Natural killer cell (primary cell): Measurements from ENCODE around the gene KLHL3. TPM values are rescaled to one million over a fixed set of nuclear protein-coding genes. Genes with fewer than 3 reads are reported as not detected.

Source experiments
- ATAC-seq, 3 donors: fragments of 150-1000 bp in 2 of 3; fragments of 200-7000 bp in 1 of 3; cut with Tn5 transposase; 1 replicate in 1 of 3; 2 replicates in 2 of 3; pipeline ENCODE4 v1.10.0; 2021; ENCODE audit warnings: mild to moderate bottlenecking in 2 of 3, moderate library complexity in 2 of 3
- DNase-seq, 2 donors: peaks; one replicate each; pipeline versions ENCODE4 v3.0.0 to v3.0.0-alpha.2; 2013 to 2021; ENCODE audit warnings: mixed read lengths in 1 of 2
- H3K27ac ChIP-seq: one replicate; pipeline ENCODE4 v1.5.1; 2013; ENCODE audit warnings: mild to moderate bottlenecking, low read length
- H3K27me3 ChIP-seq: one replicate; pipeline ENCODE4 v1.6.1; 2013; ENCODE audit warnings: low read length; ENCODE audit not compliant: control insufficient read depth, insufficient read depth
- H3K36me3 ChIP-seq: one replicate; pipeline ENCODE4 v1.6.1; 2013; ENCODE audit warnings: low read length; ENCODE audit not compliant: control insufficient read depth, insufficient read depth
- H3K4me1 ChIP-seq: one replicate; pipeline ENCODE4 v1.6.1; 2013; ENCODE audit warnings: low read length; ENCODE audit not compliant: control insufficient read depth, insufficient read depth
- H3K4me3 ChIP-seq: one replicate; pipeline ENCODE4 v1.5.1; 2013; ENCODE audit warnings: low read length
- H3K9me3 ChIP-seq: one replicate; pipeline ENCODE4 v1.6.1; 2013; ENCODE audit warnings: low read length; ENCODE audit not compliant: control insufficient read depth, insufficient read depth
- H3K27ac Mint-ChIP-seq, 2 donors: one replicate each; pipeline ENCODE4 v1.8.0; 2022; ENCODE audit warnings: mild to moderate bottlenecking in 2 of 2, mixed read lengths in 2 of 2, moderate library complexity in 1 of 2
- H3K27me3 Mint-ChIP-seq, 2 donors: one replicate each; pipeline ENCODE4 v1.8.0; 2022; ENCODE audit warnings: low read depth in 2 of 2, mixed read lengths in 2 of 2
- H3K36me3 Mint-ChIP-seq: one replicate; pipeline ENCODE4 v1.8.0; 2022; ENCODE audit warnings: mixed read lengths
- H3K4me1 Mint-ChIP-seq, 2 donors: one replicate each; pipeline ENCODE4 v1.8.0; 2022; ENCODE audit warnings: mixed read lengths in 2 of 2
- H3K4me3 Mint-ChIP-seq: one replicate; pipeline ENCODE4 v1.8.0; 2022; ENCODE audit warnings: mild to moderate bottlenecking, moderate library complexity, mixed read lengths
- H3K9me3 Mint-ChIP-seq, 2 donors: one replicate each; pipeline ENCODE4 v1.8.0; 2022; ENCODE audit warnings: mixed read lengths in 2 of 2
- CTCF ChIP-seq: fragments of 200-600 bp; IDR thresholded peaks from one replicate; pipeline ENCODE4 v1.8.0; 2022; ENCODE audit warnings: antibody characterized with exemption
- WGBS: methylation state at CpG from one replicate; pipeline ENCODE4 v1.1.7; 2013; ENCODE audit warnings: missing lambda C conversion rate; ENCODE audit not compliant: insufficient coverage; 5-methylcytosine and 5-hydroxymethylcytosine counted together
- intact Hi-C: fragments of 100-400 bp; cut with micrococcal nuclease; formaldehyde crosslinking; loops from one replicate; pipeline ENCODE4 v1.14.2; 2022
- total RNA-seq, 4 donors: library from RNA; stranded (reverse); fragments of 120-200 nt in 1 of 4; gene quantifications; one replicate each; pipeline versions ENCODE4 v1.2.3 to v1.2.4, GENCODE V29; 2013 to 2022

KLHL3 gene
- total RNA-seq, 3 donors from 2014 or later (not counting 1 experiment from before 2014, with no cell fraction given): 11.2 to 14.0 (median 13.2) TPM

GRCh38 chr5:137714946-137715345 lies 20.9 kb downstream of the KLHL3 start:
- no peak overlapping the region for H3K4me3 Mint-ChIP-seq
- Histone ChIP-seq H3K36me3 (no peaks in the 10 kb centered on the region), H3K9me3 (no peaks in the 10 kb centered on the region), H3K27ac (no peak overlapping the region), H3K4me1 (no peaks in the 10 kb centered on the region), H3K27me3 (no peaks in the 10 kb centered on the region), H3K4me3 (no peak overlapping the region)
- no peaks in the 10 kb centered on the region for H3K4me1 Mint-ChIP-seq
- peaks cover 2 to 3% of the 10 kb centered on the region in 2 donors for H3K9me3 Mint-ChIP-seq
- no peak for TF ChIP-seq CTCF
- no peak for ATAC-seq
- intact Hi-C loops: no loop called here
- no peak overlapping the region for H3K27ac Mint-ChIP-seq
- no peak for DNase-seq
- no peaks in the 10 kb centered on the region for H3K36me3 Mint-ChIP-seq
- H3K27me3 Mint-ChIP-seq: no peaks in the 10 kb centered on the region

GRCh38 chr5:137714494-137714893 lies 21.4 kb downstream of the KLHL3 start:
- no peaks in the 10 kb centered on the region for H3K9me3 ChIP-seq
- Mint-ChIP-seq H3K4me1 (no peaks in the 10 kb centered on the region), H3K4me3 (no peak overlapping the region), H3K27me3 (no peaks in the 10 kb centered on the region), H3K27ac (no peak overlapping the region), H3K36me3 (no peaks in the 10 kb centered on the region), H3K9me3 (peaks cover 2 to 3% of the 10 kb centered on the region in 2 donors)
- TF ChIP-seq CTCF: no peak
- no peak overlapping the region for H3K27ac ChIP-seq
- no peaks in the 10 kb centered on the region for H3K36me3 ChIP-seq
- no peak overlapping the region for H3K4me3 ChIP-seq
- ATAC-seq (no peak), DNase-seq (no peak)
- intact Hi-C loops: no loop called here
- H3K27me3 ChIP-seq: no peaks in the 10 kb centered on the region
- H3K4me1 ChIP-seq: no peaks in the 10 kb centered on the region
- 95% methylated on average over 2 of the region's 2 CpGs for WGBS

GRCh38 chr5:137712139-137712667 lies 23.7 kb downstream of the KLHL3 start:
- no peaks in the 10 kb centered on the region for H3K9me3 ChIP-seq
- Mint-ChIP-seq H3K27me3 (no peaks in the 10 kb centered on the region), H3K4me1 (no peaks in the 10 kb centered on the region), H3K4me3 (no peak overlapping the region), H3K9me3 (peaks cover 2 to 3% of the 10 kb centered on the region in 2 donors), H3K27ac (no peak overlapping the region), H3K36me3 (no peaks in the 10 kb centered on the region)
- intact Hi-C loops: no loop called here
- H3K4me3 ChIP-seq: no peak overlapping the region
- H3K4me1 ChIP-seq: no peaks in the 10 kb centered on the region
- no peaks in the 10 kb centered on the region for H3K36me3 ChIP-seq
- no peak for ATAC-seq
- H3K27ac ChIP-seq: no peak overlapping the region
- no peak for TF ChIP-seq CTCF
- 100% methylated on average over 1 of the region's 2 CpGs for WGBS
- no peaks in the 10 kb centered on the region for H3K27me3 ChIP-seq
- no peak for DNase-seq

GRCh38 chr5:137710086-137710485 lies 25.8 kb downstream of the KLHL3 start:
- DNase-seq (no peak), ATAC-seq (no peak)
- no peak overlapping the region for H3K4me3 Mint-ChIP-seq
- no peaks in the 10 kb centered on the region for H3K36me3 ChIP-seq
- H3K4me1 ChIP-seq: no peaks in the 10 kb centered on the region
- no peak overlapping the region for H3K27ac Mint-ChIP-seq
- H3K4me3 ChIP-seq: no peak overlapping the region
- no peaks in the 10 kb centered on the region for H3K27me3 ChIP-seq
- TF ChIP-seq CTCF: no peak
- intact Hi-C loops: no loop called here
- H3K4me1 Mint-ChIP-seq: no peaks in the 10 kb centered on the region
- WGBS: 98% methylated on average over 5 of the region's 5 CpGs
- H3K9me3 ChIP-seq: no peaks in the 10 kb centered on the region
- peaks cover 2 to 3% of the 10 kb centered on the region in 2 donors for H3K9me3 Mint-ChIP-seq
- no peaks in the 10 kb centered on the region for H3K27me3 Mint-ChIP-seq
- no peak overlapping the region for H3K27ac ChIP-seq
- H3K36me3 Mint-ChIP-seq: no peaks in the 10 kb centered on the region
